Measurements from ENCODE around the gene SF3B6. TPM values are rescaled to one million over a fixed set of nuclear protein-coding genes. Genes with fewer than 3 reads are reported as not detected.
"Not testable (repeated sequence)": the region's sequence is repeated elsewhere in the genome, so short reads cannot be mapped to it uniquely, and the experiment has no call there.

Gene SF3B6
- total RNA-seq, 4 donors from 2014 or later = 91.3 to 150 (median 125) TPM

DNA sequence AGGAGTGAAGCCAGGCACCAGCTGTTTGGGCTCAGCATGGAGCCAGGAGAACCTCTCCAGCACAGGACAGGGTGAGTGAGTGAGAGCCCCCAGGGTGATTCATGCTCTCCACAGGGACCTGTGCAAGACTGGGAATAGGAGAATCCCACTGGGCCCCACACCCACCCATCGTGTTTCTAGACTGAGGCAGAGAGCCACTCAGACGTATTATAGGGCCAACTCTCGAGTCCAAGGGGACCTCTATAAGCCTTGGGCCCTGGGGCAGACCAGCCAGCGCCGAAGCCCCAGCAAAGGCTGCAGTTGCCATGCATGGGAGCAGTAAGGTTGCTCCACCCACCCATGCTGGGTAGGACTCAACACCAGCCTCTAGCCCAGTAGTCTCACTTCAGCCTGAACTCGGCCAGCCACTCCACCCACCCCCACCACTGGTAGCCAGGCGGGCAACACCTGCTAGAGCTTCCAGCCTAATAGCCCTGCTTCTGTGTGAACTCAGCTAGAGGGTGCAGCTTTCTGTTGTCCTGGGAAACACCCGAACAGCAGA is 28.1 kb upstream of the SF3B6 start:
- Histone ChIP-seq H3K27me3 (no peaks in the 10 kb centered on the region), H3K4me3 (no peak overlapping the region), H3K27ac (peak overlapping the region in 1 of 4 donors; percentile 3), H3K9me3 (no peaks in the 10 kb centered on the region), H3K4me1 (peaks cover 0 to 11% (median 0%) of the 10 kb centered on the region in 3 donors), H3K36me3 (no peaks in the 10 kb centered on the region)
- TF ChIP-seq POLR2A (IDR thresholded peaks at IDR 0.05) = no peak
- TF ChIP-seq, protein P1, sequence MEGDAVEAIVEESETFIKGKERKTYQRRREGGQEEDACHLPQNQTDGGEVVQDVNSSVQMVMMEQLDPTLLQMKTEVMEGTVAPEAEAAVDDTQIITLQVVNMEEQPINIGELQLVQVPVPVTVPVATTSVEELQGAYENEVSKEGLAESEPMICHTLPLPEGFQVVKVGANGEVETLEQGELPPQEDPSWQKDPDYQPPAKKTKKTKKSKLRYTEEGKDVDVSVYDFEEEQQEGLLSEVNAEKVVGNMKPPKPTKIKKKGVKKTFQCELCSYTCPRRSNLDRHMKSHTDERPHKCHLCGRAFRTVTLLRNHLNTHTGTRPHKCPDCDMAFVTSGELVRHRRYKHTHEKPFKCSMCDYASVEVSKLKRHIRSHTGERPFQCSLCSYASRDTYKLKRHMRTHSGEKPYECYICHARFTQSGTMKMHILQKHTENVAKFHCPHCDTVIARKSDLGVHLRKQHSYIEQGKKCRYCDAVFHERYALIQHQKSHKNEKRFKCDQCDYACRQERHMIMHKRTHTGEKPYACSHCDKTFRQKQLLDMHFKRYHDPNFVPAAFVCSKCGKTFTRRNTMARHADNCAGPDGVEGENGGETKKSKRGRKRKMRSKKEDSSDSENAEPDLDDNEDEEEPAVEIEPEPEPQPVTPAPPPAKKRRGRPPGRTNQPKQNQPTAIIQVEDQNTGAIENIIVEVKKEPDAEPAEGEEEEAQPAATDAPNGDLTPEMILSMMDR (IDR thresholded peaks at IDR 0.05) = no peak
- no peak for DNase-seq
- 90 to 93% methylated on average over 5 to 6 of the region's 8 CpGs for WGBS, 2 donors
- intact Hi-C loops (cut with DNase I) = no loop called here

DNA sequence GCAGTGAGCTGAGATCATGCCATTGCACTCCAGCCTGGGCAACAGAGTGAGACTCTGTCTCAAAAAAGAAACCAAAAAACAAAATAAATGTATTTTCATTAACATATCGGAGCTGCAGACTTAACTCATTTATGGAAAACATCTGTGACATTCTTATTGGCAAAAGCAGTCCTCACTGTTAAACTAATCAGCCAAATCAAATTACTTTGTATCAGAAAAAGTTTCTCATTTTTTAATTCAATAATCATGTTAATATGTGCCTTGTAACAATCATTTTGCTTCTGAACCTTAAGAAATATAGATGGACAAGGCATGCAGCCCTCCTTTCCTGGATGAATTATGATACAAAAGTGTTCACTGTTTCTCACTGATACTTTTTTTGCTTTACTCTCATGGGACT is 26.6 kb upstream of the SF3B6 start:
- WGBS, 2 donors = 73 to 97% methylated on average over 1 of the region's 1 CpG
- no peak overlapping the region for H3K27ac ChIP-seq
- no peak overlapping the region for H3K4me3 ChIP-seq
- no peaks in the 10 kb centered on the region for H3K36me3 ChIP-seq
- TF ChIP-seq, protein P1 (IDR thresholded peaks at IDR 0.05) = no peak
- no peak for TF ChIP-seq POLR2A (IDR thresholded peaks at IDR 0.05)
- intact Hi-C loops (cut with DNase I) = no loop called here
- H3K27me3 ChIP-seq = no peaks in the 10 kb centered on the region
- peaks cover 0 to 11% (median 0%) of the 10 kb centered on the region in 3 donors for H3K4me1 ChIP-seq
- H3K9me3 ChIP-seq = no peaks in the 10 kb centered on the region
- no peak for DNase-seq

DNA sequence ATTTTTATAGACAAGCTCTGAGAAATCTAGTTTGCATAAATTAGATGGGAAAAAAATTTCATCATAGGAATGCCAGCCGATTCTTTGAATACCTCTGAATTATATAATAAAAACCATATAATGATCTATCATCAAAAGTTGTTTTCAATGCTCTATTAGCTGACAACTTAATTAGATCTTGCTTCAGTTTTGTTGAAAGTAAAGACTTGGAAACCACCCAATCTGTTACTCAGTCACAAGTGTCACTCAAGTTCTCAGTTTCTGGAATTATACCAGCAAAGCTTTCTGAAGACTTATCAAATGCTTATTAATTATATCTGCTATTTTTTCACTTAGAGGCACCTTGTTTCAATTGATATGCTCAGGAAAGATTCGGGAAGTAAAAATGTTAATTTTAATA is 25.9 kb upstream of the SF3B6 start:
- Histone ChIP-seq H3K4me3 (no peak overlapping the region), H3K9me3 (no peaks in the 10 kb centered on the region), H3K27me3 (no peaks in the 10 kb centered on the region), H3K36me3 (no peaks in the 10 kb centered on the region), H3K4me1 (peaks cover 0 to 11% (median 0%) of the 10 kb centered on the region in 3 donors), H3K27ac (no peak overlapping the region)
- intact Hi-C loops (cut with DNase I) = no loop called here
- TF ChIP-seq POLR2A (IDR thresholded peaks at IDR 0.05) = no peak
- TF ChIP-seq, protein P1 (IDR thresholded peaks at IDR 0.05) = no peak
- DNase-seq = no peak
- 81 to 88% methylated on average over 2 of the region's 2 CpGs for WGBS, 2 donors

DNA sequence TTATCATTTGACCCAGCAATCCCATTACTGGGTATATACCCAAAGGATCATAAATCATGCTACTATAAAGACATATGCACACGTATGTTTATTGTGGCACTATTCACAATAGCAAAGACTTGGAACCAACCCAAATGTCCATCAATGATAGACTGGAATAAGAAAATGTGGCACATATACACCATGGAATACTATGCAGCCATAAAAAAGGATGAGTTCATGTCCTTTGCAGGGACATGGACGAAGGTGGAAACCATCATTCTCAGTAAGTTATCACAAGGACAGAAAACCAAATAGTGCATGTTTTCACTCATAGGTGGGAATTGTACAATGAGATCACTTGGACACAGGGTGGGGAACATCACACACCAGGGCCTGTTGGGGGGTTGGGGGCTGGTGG is 24.6 kb upstream of the SF3B6 start:
- peaks cover 0 to 11% (median 0%) of the 10 kb centered on the region in 3 donors for H3K4me1 ChIP-seq
- H3K4me3 ChIP-seq; H3K27me3 ChIP-seq; intact Hi-C loops (cut with DNase I); H3K27ac ChIP-seq; H3K9me3 ChIP-seq; H3K36me3 ChIP-seq; DNase-seq: not testable (repeated sequence)
- WGBS, 2 donors = 72 to 74% methylated on average over 2 of the region's 2 CpGs

DNA sequence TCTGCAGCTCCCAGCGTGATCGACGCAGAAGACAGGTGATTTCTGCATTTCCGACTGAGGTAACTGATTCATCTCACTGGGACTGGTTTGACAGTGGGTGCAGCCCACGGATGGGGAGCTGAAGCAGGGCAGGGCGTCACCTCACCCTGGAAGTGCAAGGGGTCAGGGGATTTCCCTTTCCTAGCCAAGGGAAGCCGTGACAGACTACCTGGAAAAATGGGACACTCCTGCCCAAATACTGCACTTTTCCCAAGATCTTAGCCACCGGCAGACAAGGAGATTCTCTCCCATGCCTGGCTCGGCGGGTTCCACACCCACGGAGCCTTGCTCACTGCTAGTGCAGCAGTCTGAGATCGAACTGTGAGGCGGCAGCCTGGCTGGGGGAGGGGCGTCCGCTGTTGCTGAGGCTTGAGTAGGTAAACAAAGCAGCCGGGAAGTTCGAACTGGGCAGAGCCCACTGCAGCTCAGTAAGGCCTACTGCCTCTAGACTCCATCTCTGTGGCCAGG is 19.1 kb upstream of the SF3B6 start:
- WGBS, 2 donors = 80 to 97% methylated on average over 7 of the region's 17 CpGs
- H3K4me3 ChIP-seq; H3K4me1 ChIP-seq; H3K27me3 ChIP-seq; intact Hi-C loops (cut with DNase I); DNase-seq; H3K27ac ChIP-seq; H3K9me3 ChIP-seq: not testable (repeated sequence)
- H3K36me3 ChIP-seq = peaks cover 0 to 18% (median 0%) of the 10 kb centered on the region in 3 donors

DNA sequence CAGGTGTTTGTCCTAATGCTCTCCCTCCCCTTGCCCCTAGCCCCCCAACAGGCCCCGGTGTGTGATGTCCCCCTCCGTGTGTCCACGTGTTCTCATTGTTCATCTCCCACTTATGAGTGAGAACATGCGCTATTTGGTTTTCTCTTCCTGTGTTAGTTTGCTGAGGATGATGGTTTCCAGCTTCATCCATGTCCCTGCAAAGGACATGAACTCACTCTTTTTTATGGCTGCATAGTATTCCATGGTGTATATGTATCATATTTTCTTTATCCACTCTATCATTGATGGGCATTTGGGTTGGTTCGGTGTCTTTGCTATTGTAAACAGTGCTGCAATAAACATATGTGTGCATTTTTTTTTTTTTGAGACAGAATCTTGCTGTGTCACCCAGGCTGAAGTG is 17.1 kb upstream of the SF3B6 start:
- DNase-seq, H3K27me3 ChIP-seq: not testable (repeated sequence)
- H3K36me3 ChIP-seq = peaks cover 0 to 18% (median 0%) of the 10 kb centered on the region in 3 donors

More for the DNA sequence above, 17.1 kb upstream of the SF3B6 start:
- H3K4me3 ChIP-seq; H3K4me1 ChIP-seq; H3K9me3 ChIP-seq; H3K27ac ChIP-seq; intact Hi-C loops (cut with DNase I): not testable (repeated sequence)
- WGBS, 2 donors = 93 to 100% methylated on average over 5 of the region's 5 CpGs
